H1 (cell line): ENCODE data around the gene RNF141. TPM values are rescaled to one million over a fixed set of nuclear protein-coding genes. Genes with fewer than 3 reads are reported as not detected.
A peak's percentile ranks its signal among the peaks of the same experiment; 100 is the strongest.

Experiments
- CTCF ChIA-PET: fragments of 300-600 bp; sonication (Branson Sonifier 250); formaldehyde crosslinking; loops from one replicate; lab custom pipeline; 2021; ENCODE audit not compliant: partially characterized antibody; lab: Charles Lee
- POLR2A ChIA-PET: fragments of 300-600 bp; sonication (Branson Sonifier 250); formaldehyde crosslinking; loops from one replicate; lab custom pipeline; 2021; ENCODE audit warnings: inconsistent platforms; ENCODE audit not compliant: partially characterized antibody; lab: Charles Lee
- DNase-seq, 2 experiments: peaks; one replicate each; pipeline versions ENCODE4 v3.0.0 to v3.0.0-alpha.2; 2010 to 2022; ENCODE audit warnings: low spot score in 2 of 2, low read depth in 1 of 2, mixed read lengths in 1 of 2
- FAIRE-seq: peaks from 2 replicates; lab custom pipeline; 2011; peaks lifted over from hg19 to GRCh38; lab: Jason Lieb, UNC
- H2AFZ ChIP-seq: 2 replicates; pipeline ENCODE4 v1.8.1; 2012; ENCODE audit warnings: low read length, inconsistent platforms
- H2AK5ac ChIP-seq: 2 replicates; pipeline ENCODE4 v1.6.1; 2013; ENCODE audit warnings: low read depth, low read length
- H2BK120ac ChIP-seq: replicated peaks from 2 replicates; pipeline ENCODE3; 2013; ENCODE audit warnings: low read depth, low read length, inconsistent platforms
- H2BK12ac ChIP-seq: 2 replicates; pipeline ENCODE4 v1.6.1; 2013; ENCODE audit warnings: low read depth, low read length
- H2BK15ac ChIP-seq: 2 replicates; pipeline ENCODE4 v1.6.1; 2013; ENCODE audit warnings: low read length
- H2BK20ac ChIP-seq: 2 replicates; pipeline ENCODE4 v1.6.1; 2013; ENCODE audit warnings: low read length
- H2BK5ac ChIP-seq: 2 replicates; pipeline ENCODE4 v1.6.1; 2013; ENCODE audit warnings: low read depth, low read length
- H3K14ac ChIP-seq: 2 replicates; pipeline ENCODE4 v1.6.1; 2013; ENCODE audit warnings: inconsistent platforms; ENCODE audit not compliant: insufficient read length
- H3K18ac ChIP-seq: 2 replicates; pipeline ENCODE4 v1.6.1; 2013; ENCODE audit warnings: low read length; ENCODE audit errors: extremely low read depth
- H3K23ac ChIP-seq: 2 replicates; pipeline ENCODE4 v1.6.1; 2013; ENCODE audit warnings: inconsistent platforms; ENCODE audit not compliant: insufficient read length
- H3K23me2 ChIP-seq: 2 replicates; pipeline ENCODE4 v1.6.1; 2013; ENCODE audit warnings: low read depth, low read length
- H3K27ac ChIP-seq: 2 replicates; pipeline ENCODE4 v1.6.1; 2011; ENCODE audit warnings: low read depth, low read length, inconsistent platforms
- H3K27me3 ChIP-seq, 4 experiments: replicated peaks in 1 of 4; 1 replicate in 1 of 4; 2 replicates in 3 of 4; pipeline versions ENCODE4 v1.6.1 to v1.8.1; 2011 to 2013; ENCODE audit warnings: low read length in 3 of 4, mild to moderate bottlenecking in 3 of 4, inconsistent platforms in 2 of 4, mixed read lengths in 2 of 4, moderate library complexity in 1 of 4; ENCODE audit not compliant: control insufficient read depth in 3 of 4, insufficient read depth in 3 of 4; ENCODE audit errors: extremely low read depth in 1 of 4
- H3K36me3 ChIP-seq, 4 experiments: 2 replicates each; pipeline versions ENCODE4 v1.6.1 to v1.8.1; 2011 to 2013; ENCODE audit warnings: mild to moderate bottlenecking in 4 of 4, low read length in 3 of 4, moderate library complexity in 2 of 4, control low read depth in 1 of 4, inconsistent platforms in 1 of 4; ENCODE audit not compliant: insufficient read depth in 4 of 4, control insufficient read depth in 2 of 4
- H3K4ac ChIP-seq: replicated peaks from 2 replicates; pipeline ENCODE3; 2013; ENCODE audit warnings: low read length, low read depth, mixed read lengths, inconsistent platforms; ENCODE audit not compliant: insufficient read length
- H3K4me1 ChIP-seq, 4 experiments: replicated peaks in 1 of 4; 1 replicate in 1 of 4; 2 replicates in 3 of 4; pipeline versions ENCODE4 v1.6.1 to v1.8.1; 2011 to 2013; ENCODE audit warnings: low read length in 3 of 4, inconsistent platforms in 2 of 4, mixed read lengths in 1 of 4; ENCODE audit not compliant: insufficient read depth in 4 of 4, control insufficient read depth in 3 of 4
- H3K4me2 ChIP-seq, 2 experiments: 2 replicates each; pipeline versions ENCODE4 v1.6.1 to v1.8.1; 2011 to 2013; ENCODE audit warnings: low read depth in 2 of 2, low read length in 2 of 2, control low read depth in 1 of 2, inconsistent platforms in 1 of 2, mild to moderate bottlenecking in 1 of 2; ENCODE audit not compliant: insufficient read depth in 1 of 2
- H3K4me3 ChIP-seq, 4 experiments: fragments of 200-600, 300-600 bp in 1 of 4; sonication (generic), shearing (Covaris generic), sonication (Bioruptor Twin) in 1 of 4; 2 replicates each; pipeline versions ENCODE4 v1.5.1 to v1.8.1; 2011 to 2016; ENCODE audit warnings: low read length in 4 of 4, low read depth in 3 of 4, control low read depth in 2 of 4, inconsistent platforms in 2 of 4, mild to moderate bottlenecking in 2 of 4, mixed read lengths in 1 of 4, moderate library complexity in 1 of 4; ENCODE audit not compliant: insufficient read depth in 2 of 4; ENCODE audit errors: extremely low read depth in 1 of 4
- H3K56ac ChIP-seq: replicated peaks from 2 replicates; pipeline ENCODE3; 2013; ENCODE audit warnings: low read depth, mild to moderate bottlenecking, mixed read lengths, low read length, inconsistent platforms; ENCODE audit not compliant: insufficient read length
- H3K79me1 ChIP-seq: 2 replicates; pipeline ENCODE4 v1.6.1; 2013; ENCODE audit warnings: low read depth, low read length, control low read depth
- H3K79me2 ChIP-seq, 2 experiments: 2 replicates each; pipeline versions ENCODE4 v1.6.1 to v1.8.1; 2012 to 2013; ENCODE audit warnings: low read length in 2 of 2, mild to moderate bottlenecking in 2 of 2, inconsistent platforms in 1 of 2; ENCODE audit not compliant: insufficient read depth in 2 of 2, control insufficient read depth in 1 of 2
- H3K9ac ChIP-seq, 4 experiments: replicated peaks in 1 of 4; 1 replicate in 1 of 4; 2 replicates in 3 of 4; pipeline versions ENCODE4 v1.6.1 to v1.8.1; 2011 to 2013; ENCODE audit warnings: low read depth in 3 of 4, low read length in 3 of 4, control low read depth in 2 of 4, mild to moderate bottlenecking in 2 of 4, moderate library complexity in 2 of 4, inconsistent platforms in 1 of 4; ENCODE audit errors: extremely low read depth in 1 of 4
- H3K9me3 ChIP-seq, 2 experiments: 2 replicates each; pipeline versions ENCODE4 v1.6.1 to v1.8.1; 2012 to 2013; ENCODE audit warnings: mild to moderate bottlenecking in 2 of 2, moderate library complexity in 2 of 2, control low read depth in 1 of 2, inconsistent platforms in 1 of 2, low read depth in 1 of 2, low read length in 1 of 2, mixed read lengths in 1 of 2; ENCODE audit not compliant: insufficient read depth in 2 of 2
- H4K20me1 ChIP-seq, 2 experiments: replicated peaks in 1 of 2; 2 replicates each; pipeline versions ENCODE3 to v1.8.1; 2011 to 2013; ENCODE audit warnings: inconsistent platforms in 2 of 2, low read length in 2 of 2, mild to moderate bottlenecking in 1 of 2; ENCODE audit not compliant: insufficient read depth in 2 of 2, control insufficient read depth in 1 of 2
- H4K5ac ChIP-seq: 2 replicates; pipeline ENCODE4 v1.6.1; 2013; ENCODE audit warnings: low read length, low read depth, mixed read lengths, inconsistent platforms; ENCODE audit not compliant: insufficient read length
- H4K8ac ChIP-seq: 2 replicates; pipeline ENCODE4 v1.8.0; 2013; ENCODE audit warnings: mild to moderate bottlenecking, moderate library complexity, low read length, inconsistent platforms; ENCODE audit not compliant: insufficient read depth; ENCODE audit errors: extremely low read depth
- H4K91ac ChIP-seq: replicated peaks from 2 replicates; pipeline ENCODE3; 2013; ENCODE audit warnings: low read length, mixed read lengths, inconsistent platforms; ENCODE audit not compliant: insufficient read length
- KDM1A ChIP-seq: fragments of 200-600, 300-600 bp; sonication (generic); IDR thresholded peaks from 2 replicates; pipeline ENCODE4 v1.7.1; 2016; ENCODE audit warnings: mild to moderate bottlenecking, low read length, borderline replicate concordance
- SIRT6 ChIP-seq: IDR thresholded peaks from one replicate; pipeline ENCODE4 v1.7.1; 2012; ENCODE audit warnings: low read length, inconsistent platforms
- SRF ChIP-seq: IDR thresholded peaks from 2 replicates; pipeline ENCODE4 v1.6.1; 2011; ENCODE audit warnings: mild to moderate bottlenecking, low read depth, low read length, moderate library complexity
- USF2 ChIP-seq: IDR thresholded peaks from 2 replicates; pipeline ENCODE4 v1.6.1; 2011; ENCODE audit warnings: low read length, improper control_type of control experiment
- WGBS, 2 experiments: shearing (Covaris generic) in 1 of 2; methylation state at CpG; one replicate each; pipeline versions ENCODE4 v1.1.6 to v1.1.7; 2013 to 2015; ENCODE audit warnings: low lambda C conversion rate in 2 of 2, mixed read lengths in 2 of 2, inconsistent platforms in 1 of 2, low coverage in 1 of 2, missing lambda C conversion rate in 1 of 2; ENCODE audit not compliant: insufficient replicate concordance in 2 of 2, insufficient coverage in 1 of 2, insufficient read length in 1 of 2; ENCODE audit errors: extremely low coverage in 1 of 2, missing lambda C conversion rate in 1 of 2; 5-methylcytosine and 5-hydroxymethylcytosine counted together
- polyA plus RNA-seq, 7 experiments: library from polyadenylated mRNA; depleted of rRNA in 3 of 7; stranded (reverse) in 5 of 7; unstranded in 2 of 7; fragments of >200 nt in 5 of 7; fragments of 200-250 nt in 2 of 7; gene quantifications; 1 replicate in 5 of 7; 2 replicates in 1 of 7; 4 replicates in 1 of 7; pipeline versions ENCODE4 v1.2.1 to v1.2.3, GENCODE V29; 2011 to 2013; ENCODE audit warnings: missing spikeins in 2 of 7, mixed read lengths in 2 of 7
- total RNA-seq: library from RNA; stranded (reverse); fragmentation: NEBNext Ultra II Directional; extraction: Animal tissue kit (Norgen Biotek cat#: 25700); gene quantifications from 2 replicates; pipeline ENCODE4 v1.2.1, GENCODE V29; 2021

The RNF141 gene
- total and polyA plus RNA-seq, 2 of the 8 experiments (the other 6 are each of a cell fraction or from before 2014, with no cell fraction given) = 8.5 to 22.8 TPM

GRCh38 chr11:10544491-10545465 is 3.8 kb upstream of the RNF141 start:
- Histone ChIP-seq H3K9me3 (no peaks in the 10 kb centered on the region), H3K9ac (no peak overlapping the region), H3K18ac (no peak overlapping the region), H3K79me1 (no peaks in the 10 kb centered on the region), H4K20me1 (no peaks in the 10 kb centered on the region), H3K79me2 (no peaks in the 10 kb centered on the region), H2AK5ac (no peak overlapping the region), H4K5ac (no peak overlapping the region), H3K14ac (no peak overlapping the region), H3K36me3 (no peaks in the 10 kb centered on the region), H2BK5ac (peak overlapping the region; percentile 5; the same call in 1 of the 2 replicates), H4K91ac (no peak overlapping the region), H3K23ac (no peak overlapping the region), H3K4ac (no peak overlapping the region), H2BK120ac (no peak overlapping the region), H3K4me1 (peaks cover 0 to 6% (median 0%) of the 10 kb centered on the region in 4 experiments; a peak in 2 of 7 replicates), H3K4me3 (no peak overlapping the region), H2BK20ac (no peak overlapping the region), H3K27me3 (no peaks in the 10 kb centered on the region), H2AFZ (no peak overlapping the region), H3K23me2 (peaks cover 4% of the 10 kb centered on the region; the same call in 1 of the 2 replicates), H2BK12ac (no peak overlapping the region), H3K4me2 (no peak overlapping the region), H3K56ac (no peak overlapping the region), H4K8ac (peak overlapping the region; percentile 3; the same call in 1 of the 2 replicates), H3K27ac (no peak overlapping the region), H2BK15ac (no peak overlapping the region)
- 86% methylated on average over 7 of the region's 7 CpGs; no CpG with 5 or more reads in 1 of the 2 experiments for WGBS, 2 experiments
- DNase-seq (no peak), FAIRE-seq (no peak)
- TF ChIP-seq SIRT6 (no peak), SRF (no peak), KDM1A (no peak), USF2 (no peak)
- ChIA-PET POLR2A (interaction anchor here (0.7 to 1.5 kb wide), 2 partner anchors 8 to 264 kb away, joined by 3 read pairs; partner anchors contain the start of gene EIF4G2), CTCF (interaction anchor here (0.6 to 3.0 kb wide), 8 partner anchors 9 to 553 kb away, joined by 3 to 10 read pairs (median 4); no protein-coding TSS in a partner anchor)
